ENCODE results near the gene POLR1C. TPM values are rescaled to one million over a fixed set of nuclear protein-coding genes. Genes with fewer than 3 reads are reported as not detected.

The POLR1C gene
- total and polyA plus RNA-seq, 10 of the 15 experiments (the other 5 are each of a cell fraction or from before 2014, with no cell fraction given) = 40.0 to 180 (median 66.2) TPM

GRCh38 chr6:43481075-43481474 is 35.8 kb upstream of the POLR1C start:
- in situ Hi-C loops (cut with MboI) (no loop called here), intact Hi-C loops (cut with micrococcal nuclease; ENCODE audit: unreplicated experiment) (no loop called here)
- Histone ChIP-seq H3K9me3 (replicated peaks; ENCODE audit: control insufficient read depth, insufficient read depth, low read length) (no peaks in the 10 kb centered on the region), H3K4me2 (ENCODE audit: control insufficient read depth, insufficient read depth) (no peak overlapping the region), H3K9ac (ENCODE audit: control insufficient read depth, insufficient read depth, low read length) (no peak overlapping the region), H3K4me1 (ENCODE audit: control insufficient read depth, insufficient read depth, low read length) (peaks cover 4% of the 10 kb centered on the region), H4K20me1 (ENCODE audit: control insufficient read depth, insufficient read depth) (no peaks in the 10 kb centered on the region), H3K79me2 (ENCODE audit: control insufficient read depth, insufficient read depth, low read length) (peaks cover 10% of the 10 kb centered on the region), H3K27me3 (replicated peaks in 1 of 2; ENCODE audit: control insufficient read depth in 2 of 2, insufficient read depth in 2 of 2, low read length in 1 of 2) (no peaks in the 10 kb centered on the region), H3K4me3 (no peak overlapping the region), H3K27ac (ENCODE audit: control insufficient read depth, insufficient read depth) (no peak overlapping the region), H3K36me3 (ENCODE audit: control insufficient read depth in 2 of 2, insufficient read depth in 2 of 2, low read length in 1 of 2) (no peaks in the 10 kb centered on the region), H2AFZ (ENCODE audit: control insufficient read depth, low read depth, low read length) (no peak overlapping the region)
- FAIRE-seq (no peak), ATAC-seq (no peak), DNase-seq (ENCODE audit: low read depth, low spot score) (no peak)
- CTCF ChIA-PET = interaction anchor here (2.2 kb wide), 1 partner anchor 25 kb away, joined by 10 read pairs; no protein-coding TSS in a partner anchor
- 96% methylated on average over 2 of the region's 2 CpGs for WGBS (ENCODE audit: insufficient coverage, insufficient replicate concordance, low lambda C conversion rate, missing lambda C conversion rate)
- SMC1A ChIA-PET (ENCODE audit: uncharacterized antibody, unreplicated experiment) = interaction anchor here (1.3 to 2.0 kb wide), 3 partner anchors 8 to 97 kb away, joined by 3 to 4 read pairs (median 4); no protein-coding TSS in a partner anchor
- no TSS peak for BruUV-seq (replicated peaks)
- RAD21 ChIA-PET (ENCODE audit: unreplicated experiment) = interaction anchor here (1.2 kb wide), 1 partner anchor 21 kb away, joined by 3 read pairs; no protein-coding TSS in a partner anchor
- peak; percentile 47 for TF ChIP-seq PKNOX1 (IDR thresholded peaks at IDR 0.05)
- no peak for TF ChIP-seq TCF7 (IDR thresholded peaks at IDR 0.05; ENCODE audit: borderline replicate concordance)
- POLR2A ChIA-PET = interaction anchor here (0.6 to 1.9 kb wide), 2 partner anchors 12 to 252 kb away, joined by 4 to 7 read pairs; no protein-coding TSS in a partner anchor

GRCh38 chr6:43481591-43482236 is 35.2 kb upstream of the POLR1C start:
- H3K4me2 ChIP-seq (ENCODE audit: control insufficient read depth, insufficient read depth) = no peak overlapping the region
- no peaks in the 10 kb centered on the region for H3K36me3 ChIP-seq (ENCODE audit: control insufficient read depth in 2 of 2, insufficient read depth in 2 of 2, low read length in 1 of 2)
- no peak for ATAC-seq
- H3K27ac ChIP-seq (ENCODE audit: control insufficient read depth, insufficient read depth) = no peak overlapping the region
- CTCF ChIA-PET = interaction anchor here (0.7 to 2.2 kb wide), 2 partner anchors 25 to 143 kb away, joined by 3 to 10 read pairs; no protein-coding TSS in a partner anchor
- POLR2A ChIA-PET = interaction anchor here (0.6 kb wide), 2 partner anchors 99 to 253 kb away, joined by 5 to 7 read pairs; no protein-coding TSS in a partner anchor
- no peak overlapping the region for H3K9ac ChIP-seq (ENCODE audit: control insufficient read depth, insufficient read depth, low read length)
- RAD21 ChIA-PET (ENCODE audit: unreplicated experiment) = no interaction called here
- TSS peak; percentile 27 for BruUV-seq (replicated peaks)
- in situ Hi-C loops (cut with MboI) (no loop called here), intact Hi-C loops (cut with micrococcal nuclease; ENCODE audit: unreplicated experiment) (no loop called here)
- H3K4me3 ChIP-seq = no peak overlapping the region
- FAIRE-seq = no peak
- WGBS (ENCODE audit: insufficient coverage, insufficient replicate concordance, low lambda C conversion rate, missing lambda C conversion rate) = 92% methylated on average over 11 of the region's 11 CpGs
- H4K20me1 ChIP-seq (ENCODE audit: control insufficient read depth, insufficient read depth) = no peaks in the 10 kb centered on the region
- peaks cover 10% of the 10 kb centered on the region for H3K79me2 ChIP-seq (ENCODE audit: control insufficient read depth, insufficient read depth, low read length)
- H2AFZ ChIP-seq (ENCODE audit: control insufficient read depth, low read depth, low read length) = no peak overlapping the region
- H3K27me3 ChIP-seq (replicated peaks in 1 of 2; ENCODE audit: control insufficient read depth in 2 of 2, insufficient read depth in 2 of 2, low read length in 1 of 2) = no peaks in the 10 kb centered on the region
- peaks cover 4% of the 10 kb centered on the region for H3K4me1 ChIP-seq (ENCODE audit: control insufficient read depth, insufficient read depth, low read length)
- DNase-seq (ENCODE audit: low read depth, low spot score) = no peak
- H3K9me3 ChIP-seq (replicated peaks; ENCODE audit: control insufficient read depth, insufficient read depth, low read length) = no peaks in the 10 kb centered on the region
- SMC1A ChIA-PET (ENCODE audit: uncharacterized antibody, unreplicated experiment) = no interaction called here
- TF ChIP-seq SRF (IDR thresholded peaks at IDR 0.05; ENCODE audit: low read depth in 2 of 2, low read length in 2 of 2) = no peak
- no peak for TF ChIP-seq TCF12 (IDR thresholded peaks at IDR 0.05; ENCODE audit: low read depth, low read length)
- no peak for TF ChIP-seq IKZF1 (conservative IDR thresholded peaks at IDR 0.05)
- TF ChIP-seq PRDM15 (CRISPR knock-in tag; IDR thresholded peaks at IDR 0.05) = no peak
- TF ChIP-seq SUPT20H (IDR thresholded peaks at IDR 0.05; ENCODE audit: borderline replicate concordance, control insufficient read depth, low read depth, low read length) = no peak
- TF ChIP-seq NR2F1 (conservative IDR thresholded peaks at IDR 0.05) = no peak
- TF ChIP-seq SKIL (IDR thresholded peaks at IDR 0.05; ENCODE audit: low read depth, poor library complexity, severe bottlenecking) = no peak

Data from GM12878 (cell line).